HPDE6-E6E7 (cell line): ENCODE results near the gene PLA2G15.

ENCODE experiments used
- DNase-seq: peaks from one replicate; pipeline ENCODE4 v3.0.0; 2011; ENCODE audit warnings: missing footprints; ENCODE audit errors: extremely low spot score

The PLA2G15 gene

GRCh38 chr16:68244903-68245853 is at the start of gene PLA2G15:
Gene PLA2G15 (plus strand): TSS chr16:68245373. CDS start chr16:68245427, 54 bp downstream.
- peak; percentile 92 for DNase-seq

- DNase-seq = no peak
Observed at GRCh38 chr16:68197250-68197649, 47.9 kb upstream of the PLA2G15 start.

- peak; percentile 14 for DNase-seq
Observed at GRCh38 chr16:68200088-68200783, 44.9 kb upstream of the PLA2G15 start.

DNA sequence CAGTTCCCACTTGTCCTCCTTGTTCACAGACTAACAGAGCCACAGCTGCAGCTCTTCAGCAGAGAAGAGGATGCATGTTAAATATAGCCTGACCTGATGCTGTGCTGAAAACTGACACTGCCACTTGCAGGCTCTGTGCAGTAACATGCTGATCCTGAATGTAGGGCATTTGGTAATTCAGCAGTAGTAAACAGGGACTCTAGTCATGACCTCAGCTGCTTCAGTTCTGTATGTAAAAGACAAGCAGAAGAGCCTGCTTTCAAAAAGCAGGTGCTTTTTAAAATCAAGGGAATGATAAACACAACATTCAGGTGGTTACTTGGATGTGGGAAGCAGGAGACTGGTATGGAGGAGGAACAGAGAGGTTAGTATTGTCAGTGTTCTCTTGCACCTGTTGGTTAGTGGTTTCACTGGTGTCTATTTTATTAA is 43.1 kb upstream of the PLA2G15 start:
- DNase-seq = no peak

- DNase-seq = no peak
Observed at GRCh38 chr16:68206245-68206644, 38.9 kb upstream of the PLA2G15 start.

DNA sequence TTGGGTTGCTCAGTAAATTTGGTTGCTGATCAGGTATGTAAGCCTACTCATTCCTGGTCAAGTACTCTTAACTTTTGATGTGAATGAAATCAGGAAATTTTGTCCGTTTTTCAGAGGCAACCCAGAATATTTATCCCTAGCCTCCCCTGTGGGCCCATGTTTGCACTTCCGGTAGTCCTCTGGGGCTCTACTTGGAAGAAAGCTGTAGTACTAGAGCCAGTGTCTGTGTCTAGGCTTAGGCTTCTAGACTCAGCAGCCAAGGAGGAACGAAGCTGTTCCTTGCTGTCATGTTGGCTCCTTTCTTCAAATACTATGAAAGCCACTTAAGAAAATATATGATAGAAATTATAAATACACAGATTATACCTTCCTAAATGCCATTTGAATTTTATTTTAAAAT is 30.4 kb upstream of the PLA2G15 start:
- DNase-seq = no peak

DNA sequence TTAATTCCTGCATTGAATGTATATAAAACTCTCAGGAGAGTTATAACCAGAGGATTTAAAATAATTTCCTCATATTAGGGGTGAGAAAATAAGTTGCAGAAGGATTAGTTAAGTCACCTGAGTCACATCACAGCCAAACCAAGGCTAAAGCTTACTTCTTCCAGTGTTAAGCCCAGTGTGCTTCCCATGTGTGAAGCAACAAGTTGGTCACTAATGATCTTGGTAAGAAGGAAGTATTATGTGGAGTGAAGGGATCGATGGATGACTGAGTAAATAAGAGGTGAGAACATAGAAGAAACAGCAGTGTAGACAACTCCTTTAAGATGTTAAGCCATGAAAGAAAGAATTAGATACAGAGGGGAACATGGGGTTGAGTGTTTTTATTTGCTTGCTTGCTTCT is 29.9 kb upstream of the PLA2G15 start:
- no peak for DNase-seq

- no peak for DNase-seq
Observed at GRCh38 chr16:68216240-68216639, 28.9 kb upstream of the PLA2G15 start.

DNA sequence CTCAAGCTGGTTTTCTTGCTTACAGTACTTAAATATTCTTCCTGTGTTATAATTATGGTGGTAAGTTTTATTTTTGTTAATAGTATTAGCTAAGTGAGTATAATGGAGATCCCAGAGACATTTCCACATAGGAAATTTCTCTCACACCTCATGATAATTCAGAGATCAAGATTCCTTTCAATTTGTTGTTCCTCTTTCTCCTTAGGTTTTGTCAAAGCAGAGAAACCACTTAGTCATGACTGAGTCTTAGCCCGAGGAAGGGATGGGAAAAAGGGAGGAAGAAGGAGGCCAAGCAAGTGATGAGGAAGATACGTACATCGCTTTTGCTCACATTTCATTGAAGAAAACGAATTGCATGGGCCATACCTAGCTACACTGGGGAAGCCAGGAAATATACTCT is 27.7 kb upstream of the PLA2G15 start:
- DNase-seq = no peak

- no peak for DNase-seq
Observed at GRCh38 chr16:68219725-68220351, 25.3 kb upstream of the PLA2G15 start.

GRCh38 chr16:68223072-68223471 is 22.1 kb upstream of the PLA2G15 start:
- DNase-seq = no peak

GRCh38 chr16:68226116-68226515 is 19.1 kb upstream of the PLA2G15 start:
- DNase-seq = no peak

- no peak for DNase-seq
Observed at GRCh38 chr16:68227183-68227793, 17.9 kb upstream of the PLA2G15 start.

- no peak for DNase-seq
Observed at GRCh38 chr16:68227850-68228553, 17.2 kb upstream of the PLA2G15 start.

GRCh38 chr16:68228652-68229051 is 16.5 kb upstream of the PLA2G15 start:
- no peak for DNase-seq

GRCh38 chr16:68229431-68230175 is 15.6 kb upstream of the PLA2G15 start:
- peak; percentile 44 for DNase-seq

DNA sequence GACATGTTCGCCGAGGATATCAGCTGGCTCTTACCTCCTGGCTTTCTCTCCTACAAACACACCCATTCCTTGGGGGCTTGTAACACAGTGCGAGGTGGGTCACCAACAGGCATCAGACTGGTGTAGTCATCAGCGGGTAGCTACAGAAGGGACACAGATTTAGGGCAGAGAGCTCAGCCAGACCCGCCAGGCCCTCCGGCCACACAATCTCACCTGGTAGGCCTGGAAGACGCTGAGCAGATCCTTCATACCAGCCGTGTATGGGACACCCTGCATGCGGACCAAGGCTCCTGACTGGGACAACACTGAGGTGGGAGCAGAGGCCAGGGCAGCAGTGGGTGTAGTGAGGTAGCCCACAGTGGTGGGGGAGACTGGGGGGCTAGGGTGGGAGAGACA is 15.0 kb upstream of the PLA2G15 start:
- DNase-seq = no peak

- DNase-seq = no peak
Observed at GRCh38 chr16:68230956-68231355, 14.2 kb upstream of the PLA2G15 start.

DNA sequence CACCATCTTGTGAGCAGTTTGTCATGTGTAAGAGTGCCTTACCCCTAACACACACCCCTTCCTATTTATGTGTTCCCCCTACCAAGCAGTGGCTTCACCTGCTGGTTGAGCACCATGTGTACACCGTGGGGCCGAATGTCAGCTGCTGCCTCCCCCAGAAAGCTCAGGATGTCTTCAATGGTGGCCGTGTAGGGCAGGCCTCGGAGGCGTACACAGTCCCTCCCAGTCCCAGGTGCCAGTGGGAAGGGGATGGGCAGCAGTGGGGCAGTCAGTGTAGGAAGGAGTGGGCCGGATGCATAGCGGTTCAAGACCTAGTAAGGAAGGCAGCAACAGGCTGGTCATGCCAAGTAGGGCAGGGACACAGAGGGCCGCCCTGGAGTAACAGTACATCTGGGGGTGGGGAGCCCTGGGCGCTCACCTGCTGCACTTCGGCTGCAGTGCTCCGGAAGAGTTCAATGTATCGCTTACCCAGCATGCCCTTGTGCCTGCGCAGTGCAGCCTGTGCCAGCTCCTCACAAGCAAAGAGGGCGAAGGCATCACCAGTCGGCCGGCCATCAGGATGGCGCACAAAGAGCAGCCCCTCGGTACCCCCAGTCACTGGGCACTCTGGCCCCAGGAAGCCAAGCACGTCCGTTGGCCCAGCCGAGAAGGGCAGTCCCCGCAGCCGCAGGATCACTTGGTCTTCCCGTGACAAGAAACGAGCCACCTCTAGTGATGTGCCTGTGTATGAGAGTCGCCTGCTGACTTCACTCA is 13.6 kb upstream of the PLA2G15 start:
- no peak for DNase-seq

- no peak for DNase-seq
Observed at GRCh38 chr16:68232335-68232734, 12.8 kb upstream of the PLA2G15 start.
